Inferior parietal cortex (tissue), 1 donor: ENCODE results near the gene NOC2L.
"Not testable (repeated sequence)": the region's sequence is repeated elsewhere in the genome, so short reads cannot be mapped to it uniquely, and the experiment has no call there.

Experiments
- DNase-seq: peaks from one replicate; pipeline ENCODE4 v3.0.0-alpha.2; 2016; ENCODE audit errors: extremely low spot score

NOC2L gene

GRCh38 chr1:904310-904950, 54.6 kb downstream of the NOC2L start:
- peak; percentile 71 for DNase-seq

GRCh38 chr1:903721-904271, 55.3 kb downstream of the NOC2L start:
- DNase-seq, result no peak

- no peak for DNase-seq
These were observed 55.8 kb downstream of the NOC2L start for GRCh38 chr1:903305-903704.

- DNase-seq, result no peak
These were observed 56.3 kb downstream of the NOC2L start for GRCh38 chr1:902802-903201.

- DNase-seq, result no peak
These were observed 57.8 kb downstream of the NOC2L start for GRCh38 chr1:901108-901859.

- no peak for DNase-seq
These were observed 59.3 kb downstream of the NOC2L start for GRCh38 chr1:899636-900317.

- DNase-seq, result not testable (repeated sequence)
These were observed 61.1 kb downstream of the NOC2L start for GRCh38 chr1:897951-898350.

- DNase-seq, result no peak
These were observed 61.8 kb downstream of the NOC2L start for GRCh38 chr1:897226-897625.
